ENCODE results near the gene OSER1.
A peak's percentile ranks its signal among the peaks of the same experiment; 100 is the strongest.

OSER1 gene

DNA sequence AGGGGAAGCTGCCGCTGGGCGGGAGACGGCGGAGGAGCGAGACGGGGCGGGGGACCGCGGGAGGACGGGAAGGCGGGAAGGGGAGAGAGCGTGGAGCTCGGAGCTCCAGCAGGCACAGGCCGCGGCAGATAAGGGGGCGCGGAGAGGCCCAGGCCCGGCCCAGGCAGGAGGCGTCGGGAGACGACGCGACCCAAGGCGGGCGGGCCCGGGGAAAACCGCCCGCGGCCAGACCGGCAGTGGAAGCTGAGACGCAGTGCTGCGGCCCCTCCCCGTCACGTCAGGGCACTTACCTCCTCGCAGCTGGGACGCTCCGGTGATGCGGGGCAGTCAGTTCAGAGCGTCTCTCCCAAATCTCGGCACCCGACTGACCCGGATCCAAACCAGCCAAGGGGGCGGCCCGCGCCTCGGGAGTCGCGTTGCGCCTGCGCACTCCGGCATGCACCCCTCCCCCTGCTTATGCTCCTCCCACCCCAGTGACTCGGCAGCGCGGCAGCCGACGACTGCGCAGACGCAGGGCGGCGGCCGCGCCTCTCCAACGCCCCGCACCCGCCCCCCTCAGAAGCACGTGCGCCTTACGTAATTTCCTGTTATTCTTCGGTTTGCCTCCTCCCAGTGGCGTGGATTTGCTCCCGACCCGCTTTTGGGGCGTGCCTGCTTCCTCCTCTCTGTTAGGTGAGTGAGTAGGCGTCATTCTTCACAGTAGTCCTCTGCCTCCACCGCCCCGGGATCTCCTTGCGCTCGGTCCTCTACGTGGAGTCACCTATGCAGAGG, at the start of gene OSER1:
Gene OSER1, minus strand, starts transcription at position 366 of the 771 bp plus-strand sequence. CDS start 3,814 bp downstream, outside the sequence.
- H3K79me2 ChIP-seq (ENCODE audit: insufficient read depth, low read length): peaks cover 53% of the 10 kb centered on the region
- peaks cover 9% of the 10 kb centered on the region for H3K36me3 ChIP-seq (ENCODE audit: insufficient read depth, low read length)
- peak within 1 kb of the TSS; percentile 84 for H3K27ac ChIP-seq (ENCODE audit: low read length)
- peaks cover 35% of the 10 kb centered on the region for H4K20me1 ChIP-seq (ENCODE audit: insufficient read depth, low read length)
- TF ChIP-seq, protein P1, sequence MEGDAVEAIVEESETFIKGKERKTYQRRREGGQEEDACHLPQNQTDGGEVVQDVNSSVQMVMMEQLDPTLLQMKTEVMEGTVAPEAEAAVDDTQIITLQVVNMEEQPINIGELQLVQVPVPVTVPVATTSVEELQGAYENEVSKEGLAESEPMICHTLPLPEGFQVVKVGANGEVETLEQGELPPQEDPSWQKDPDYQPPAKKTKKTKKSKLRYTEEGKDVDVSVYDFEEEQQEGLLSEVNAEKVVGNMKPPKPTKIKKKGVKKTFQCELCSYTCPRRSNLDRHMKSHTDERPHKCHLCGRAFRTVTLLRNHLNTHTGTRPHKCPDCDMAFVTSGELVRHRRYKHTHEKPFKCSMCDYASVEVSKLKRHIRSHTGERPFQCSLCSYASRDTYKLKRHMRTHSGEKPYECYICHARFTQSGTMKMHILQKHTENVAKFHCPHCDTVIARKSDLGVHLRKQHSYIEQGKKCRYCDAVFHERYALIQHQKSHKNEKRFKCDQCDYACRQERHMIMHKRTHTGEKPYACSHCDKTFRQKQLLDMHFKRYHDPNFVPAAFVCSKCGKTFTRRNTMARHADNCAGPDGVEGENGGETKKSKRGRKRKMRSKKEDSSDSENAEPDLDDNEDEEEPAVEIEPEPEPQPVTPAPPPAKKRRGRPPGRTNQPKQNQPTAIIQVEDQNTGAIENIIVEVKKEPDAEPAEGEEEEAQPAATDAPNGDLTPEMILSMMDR (IDR thresholded peaks at IDR 0.05; ENCODE audit: borderline replicate concordance, extremely low read depth, low read length, poor library complexity, severe bottlenecking): no peak
- no peak for TF ChIP-seq EZH2 (IDR thresholded peaks at IDR 0.05; ENCODE audit: borderline replicate concordance, low read depth, low read length, severe bottlenecking)
- peak within 1 kb of the TSS; percentile 93 to 97 for H3K4me3 ChIP-seq (ENCODE audit: low read depth in 1 of 2, low read length in 2 of 2)
- H3K9me3 ChIP-seq (ENCODE audit: insufficient read depth, low read length, severe bottlenecking): no peaks in the 10 kb centered on the region
- ATAC-seq (ENCODE audit: insufficient read depth, low read depth) (peak; percentile 90), DNase-seq (peak; percentile 99)
- peak within 1 kb of the TSS; percentile 89 for H2AFZ ChIP-seq (ENCODE audit: low read depth, low read length)
- no peaks in the 10 kb centered on the region for H3K27me3 ChIP-seq (ENCODE audit: insufficient read depth, low read length, poor library complexity)
- H3K4me2 ChIP-seq (ENCODE audit: insufficient read depth, low read length): peak within 1 kb of the TSS; percentile 80
- peaks cover 33% of the 10 kb centered on the region for H3K4me1 ChIP-seq (ENCODE audit: insufficient read depth, low read length)
- H3K9ac ChIP-seq (ENCODE audit: low read depth, low read length): peak within 1 kb of the TSS; percentile 88

DNA sequence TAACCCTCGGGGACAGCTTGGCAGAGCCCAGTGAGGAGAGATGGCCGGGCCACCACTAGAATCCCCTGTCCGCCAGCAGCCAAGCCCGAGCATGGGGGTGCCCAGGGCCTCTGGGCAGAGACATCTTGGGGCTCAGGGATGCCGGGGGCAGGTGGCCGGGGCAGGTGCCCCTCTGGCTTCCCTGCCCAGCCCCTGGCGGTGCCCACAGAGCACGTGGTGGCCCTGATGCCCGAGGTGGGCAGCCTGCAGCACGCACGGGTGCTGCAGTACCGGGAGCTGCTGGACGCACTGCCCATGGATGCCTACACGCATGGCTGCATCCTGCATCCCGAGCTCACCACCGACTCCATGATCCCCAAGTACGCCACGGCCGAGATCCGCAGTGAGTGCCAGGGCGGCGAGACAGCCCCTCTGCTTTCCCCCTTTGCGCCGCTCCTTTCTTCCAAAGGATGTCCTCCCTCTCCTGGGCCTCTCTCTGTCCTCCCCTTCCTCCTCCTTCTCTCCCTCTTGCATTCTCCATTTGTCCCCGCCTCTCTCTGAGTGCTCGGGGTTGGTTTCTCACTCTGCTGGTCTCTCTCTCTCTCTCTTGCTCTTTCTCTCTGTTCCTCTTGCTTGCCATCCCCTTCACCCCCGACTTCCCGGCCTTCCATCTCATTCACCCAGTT, 47.8 kb upstream of the OSER1 start:
- DNase-seq (no peak), ATAC-seq (ENCODE audit: insufficient read depth, low read depth) (no peak)
- H3K4me1 ChIP-seq (ENCODE audit: insufficient read depth, low read length): no peaks in the 10 kb centered on the region
- H3K4me3 ChIP-seq (ENCODE audit: low read depth in 1 of 2, low read length in 2 of 2): no peak overlapping the region
- H3K79me2 ChIP-seq (ENCODE audit: insufficient read depth, low read length): no peaks in the 10 kb centered on the region
- no peak overlapping the region for H3K27ac ChIP-seq (ENCODE audit: low read length)
- H3K9ac ChIP-seq (ENCODE audit: low read depth, low read length): no peak overlapping the region
- H4K20me1 ChIP-seq (ENCODE audit: insufficient read depth, low read length): peaks cover 21% of the 10 kb centered on the region
- no peak overlapping the region for H2AFZ ChIP-seq (ENCODE audit: low read depth, low read length)
- H3K9me3 ChIP-seq (ENCODE audit: insufficient read depth, low read length, severe bottlenecking): no peaks in the 10 kb centered on the region
- no peak overlapping the region for H3K4me2 ChIP-seq (ENCODE audit: insufficient read depth, low read length)
- H3K36me3 ChIP-seq (ENCODE audit: insufficient read depth, low read length): no peaks in the 10 kb centered on the region
- H3K27me3 ChIP-seq (ENCODE audit: insufficient read depth, low read length, poor library complexity): no peaks in the 10 kb centered on the region
- no peak for TF ChIP-seq EZH2 (IDR thresholded peaks at IDR 0.05; ENCODE audit: borderline replicate concordance, low read depth, low read length, severe bottlenecking)
- TF ChIP-seq, protein P1 (IDR thresholded peaks at IDR 0.05; ENCODE audit: borderline replicate concordance, extremely low read depth, low read length, poor library complexity, severe bottlenecking): no peak

DNA sequence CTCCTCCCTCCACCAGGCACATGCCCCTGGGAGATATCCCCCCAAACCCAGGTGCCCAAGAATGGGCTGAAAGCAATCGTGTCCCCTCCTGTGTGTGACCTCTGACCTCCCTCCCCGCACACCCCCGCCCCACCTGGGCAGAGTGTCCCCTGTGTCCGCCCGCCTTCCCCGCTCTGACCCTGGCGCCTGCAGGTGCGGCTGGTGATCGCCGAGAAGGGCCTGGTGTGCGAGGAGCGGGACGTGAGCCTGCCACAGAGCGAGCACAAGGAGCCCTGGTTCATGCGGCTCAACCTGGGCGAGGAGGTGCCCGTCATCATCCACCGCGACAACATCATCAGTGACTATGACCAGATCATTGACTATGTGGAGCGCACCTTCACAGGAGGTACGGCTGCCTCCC, 46.4 kb upstream of the OSER1 start:
- Histone ChIP-seq H3K4me1 (ENCODE audit: insufficient read depth, low read length) (no peaks in the 10 kb centered on the region), H3K4me3 (ENCODE audit: low read depth in 1 of 2, low read length in 2 of 2) (no peak overlapping the region), H3K79me2 (ENCODE audit: insufficient read depth, low read length) (no peaks in the 10 kb centered on the region), H3K9me3 (ENCODE audit: insufficient read depth, low read length, severe bottlenecking) (no peaks in the 10 kb centered on the region), H2AFZ (ENCODE audit: low read depth, low read length) (no peak overlapping the region), H3K9ac (ENCODE audit: low read depth, low read length) (no peak overlapping the region), H3K36me3 (ENCODE audit: insufficient read depth, low read length) (no peaks in the 10 kb centered on the region), H4K20me1 (ENCODE audit: insufficient read depth, low read length) (peaks cover 22% of the 10 kb centered on the region), H3K27me3 (ENCODE audit: insufficient read depth, low read length, poor library complexity) (no peaks in the 10 kb centered on the region), H3K27ac (ENCODE audit: low read length) (no peak overlapping the region), H3K4me2 (ENCODE audit: insufficient read depth, low read length) (no peak overlapping the region)
- ATAC-seq (ENCODE audit: insufficient read depth, low read depth): no peak
- DNase-seq: no peak
- no peak for TF ChIP-seq EZH2 (IDR thresholded peaks at IDR 0.05; ENCODE audit: borderline replicate concordance, low read depth, low read length, severe bottlenecking)
- TF ChIP-seq, protein P1 (IDR thresholded peaks at IDR 0.05; ENCODE audit: borderline replicate concordance, extremely low read depth, low read length, poor library complexity, severe bottlenecking): no peak
